Measurements from ENCODE around the gene UBL5.
A peak's percentile ranks its signal among the peaks of the same experiment; 100 is the strongest.

- TF ChIP-seq POLR2A (IDR thresholded peaks at IDR 0.05): peak; percentile 84
- TF ChIP-seq, protein P1, sequence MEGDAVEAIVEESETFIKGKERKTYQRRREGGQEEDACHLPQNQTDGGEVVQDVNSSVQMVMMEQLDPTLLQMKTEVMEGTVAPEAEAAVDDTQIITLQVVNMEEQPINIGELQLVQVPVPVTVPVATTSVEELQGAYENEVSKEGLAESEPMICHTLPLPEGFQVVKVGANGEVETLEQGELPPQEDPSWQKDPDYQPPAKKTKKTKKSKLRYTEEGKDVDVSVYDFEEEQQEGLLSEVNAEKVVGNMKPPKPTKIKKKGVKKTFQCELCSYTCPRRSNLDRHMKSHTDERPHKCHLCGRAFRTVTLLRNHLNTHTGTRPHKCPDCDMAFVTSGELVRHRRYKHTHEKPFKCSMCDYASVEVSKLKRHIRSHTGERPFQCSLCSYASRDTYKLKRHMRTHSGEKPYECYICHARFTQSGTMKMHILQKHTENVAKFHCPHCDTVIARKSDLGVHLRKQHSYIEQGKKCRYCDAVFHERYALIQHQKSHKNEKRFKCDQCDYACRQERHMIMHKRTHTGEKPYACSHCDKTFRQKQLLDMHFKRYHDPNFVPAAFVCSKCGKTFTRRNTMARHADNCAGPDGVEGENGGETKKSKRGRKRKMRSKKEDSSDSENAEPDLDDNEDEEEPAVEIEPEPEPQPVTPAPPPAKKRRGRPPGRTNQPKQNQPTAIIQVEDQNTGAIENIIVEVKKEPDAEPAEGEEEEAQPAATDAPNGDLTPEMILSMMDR (IDR thresholded peaks at IDR 0.05): no peak
Measured at GRCh38 chr19:9785367-9786331, 42.1 kb upstream of the UBL5 start.

Measured in right lobe of liver (tissue), 4 donors.